SIG-M5 treated with dmso at 0.1 percent for 504 hours (cell line): ENCODE data around the gene YES1.
A peak's percentile ranks its signal among the peaks of the same experiment; 100 is the strongest.
"Not testable (repeated sequence)": the region's sequence is repeated elsewhere in the genome, so short reads cannot be mapped to it uniquely, and the experiment has no call there.

ENCODE experiments used
- DNase-seq: peaks from one replicate; lab custom pipeline; 2025; ENCODE audit not compliant: unreplicated experiment; lab: John Stamatoyannopoulos, UW

The YES1 gene

DNA sequence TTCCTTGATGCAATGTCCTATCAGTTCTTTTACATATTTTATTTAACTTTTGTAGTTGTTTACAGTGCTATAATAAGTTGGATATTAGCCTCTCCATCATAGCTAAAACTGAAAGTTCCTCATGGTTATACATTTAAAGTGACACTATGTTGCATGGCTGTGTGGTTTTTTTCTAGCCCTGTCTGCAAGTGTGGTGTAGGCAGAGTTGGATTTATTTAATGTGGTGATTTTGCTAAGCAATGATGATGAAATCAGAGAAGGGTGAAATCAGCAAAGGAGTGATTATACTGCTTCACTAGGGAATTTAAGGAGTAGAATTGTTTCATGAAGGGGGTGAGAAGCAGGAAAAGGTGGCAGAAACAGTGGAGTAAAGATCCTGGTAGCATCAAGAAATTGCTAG, 81.3 kb downstream of the YES1 start:
- DNase-seq = no peak

DNA sequence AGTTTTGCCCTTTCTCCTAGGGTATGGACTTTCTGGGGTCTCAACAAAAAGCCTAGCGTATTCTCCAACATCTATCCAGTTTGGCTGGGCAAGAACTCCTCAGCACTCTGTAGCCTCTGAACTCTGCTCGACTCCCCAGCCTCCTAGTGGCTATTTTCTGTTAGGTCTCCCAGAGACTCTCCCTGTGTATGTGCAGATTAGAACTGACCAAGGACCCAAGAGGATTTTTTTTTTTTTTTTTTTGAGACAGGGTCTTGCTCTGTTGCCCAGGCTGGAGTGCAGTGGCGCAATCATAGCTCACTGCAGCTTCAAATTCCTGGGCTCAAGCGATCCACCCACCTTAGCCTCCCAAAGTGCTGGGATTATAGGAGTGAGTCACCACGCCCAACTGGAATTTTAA, 81.9 kb downstream of the YES1 start:
- DNase-seq = not testable (repeated sequence)

DNA sequence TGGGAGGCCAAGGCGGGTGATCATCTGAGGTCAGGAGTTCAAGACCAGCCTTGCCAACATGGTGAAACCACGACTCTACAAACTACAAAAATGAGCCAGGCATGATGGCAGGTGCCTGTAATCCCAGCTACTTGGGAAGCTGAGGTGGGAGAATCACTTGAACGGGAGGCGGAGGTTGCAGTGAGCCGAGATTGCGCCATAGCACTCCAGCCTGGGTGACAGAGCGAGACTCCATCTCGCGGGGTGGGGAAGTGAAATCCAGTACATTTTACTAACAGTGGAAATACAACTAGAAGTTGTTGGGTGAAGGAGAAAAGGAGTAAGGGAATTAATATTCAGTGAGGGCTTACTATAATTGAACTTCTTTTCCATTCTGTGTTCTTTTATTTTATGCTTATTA, 86.4 kb downstream of the YES1 start:
- peak; percentile 21 for DNase-seq

DNA sequence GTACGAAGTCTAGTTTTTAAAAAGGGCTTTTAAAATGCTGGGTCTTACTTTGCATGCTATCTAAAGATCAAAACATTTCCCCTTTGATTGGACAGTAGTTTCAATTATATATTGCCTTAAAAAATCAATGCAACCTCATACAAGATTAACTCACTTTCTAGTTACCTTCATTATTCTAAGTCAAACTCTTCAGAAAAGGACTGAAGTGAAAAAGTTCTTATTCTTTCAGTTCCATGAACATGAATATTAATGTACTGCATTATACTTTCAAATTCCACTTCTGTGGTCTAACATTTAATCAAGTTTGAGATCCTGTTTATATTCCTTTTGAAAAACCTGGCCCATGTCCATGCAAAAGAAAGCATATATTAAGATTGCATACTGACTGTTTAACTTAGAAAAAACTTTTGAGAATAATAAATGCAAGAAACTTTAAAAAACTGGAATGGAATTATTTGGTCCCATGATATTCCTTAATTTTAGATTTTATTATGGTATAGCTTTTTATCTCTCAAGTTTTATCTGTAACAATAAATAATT, 88.4 kb downstream of the YES1 start:
- no peak for DNase-seq

DNA sequence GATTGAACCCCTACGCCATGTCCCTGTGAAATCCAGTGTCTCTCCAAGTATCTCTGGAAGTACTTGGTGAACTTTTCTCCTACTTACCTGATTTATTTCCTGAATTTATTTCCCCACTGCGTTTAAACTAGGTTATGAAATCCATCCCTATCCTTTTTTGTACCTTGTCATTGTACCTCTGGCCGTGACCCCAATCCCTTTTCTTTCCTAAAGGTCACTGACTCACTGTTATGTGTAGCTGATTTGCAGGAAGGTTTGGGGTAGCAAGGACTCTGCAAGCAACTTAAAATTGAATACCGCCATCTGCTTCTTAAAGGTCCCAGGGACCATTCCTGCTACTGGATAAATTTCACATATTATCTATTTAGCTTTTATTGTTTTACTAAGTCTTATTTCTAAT, 95.0 kb downstream of the YES1 start:
- DNase-seq = no peak

DNA sequence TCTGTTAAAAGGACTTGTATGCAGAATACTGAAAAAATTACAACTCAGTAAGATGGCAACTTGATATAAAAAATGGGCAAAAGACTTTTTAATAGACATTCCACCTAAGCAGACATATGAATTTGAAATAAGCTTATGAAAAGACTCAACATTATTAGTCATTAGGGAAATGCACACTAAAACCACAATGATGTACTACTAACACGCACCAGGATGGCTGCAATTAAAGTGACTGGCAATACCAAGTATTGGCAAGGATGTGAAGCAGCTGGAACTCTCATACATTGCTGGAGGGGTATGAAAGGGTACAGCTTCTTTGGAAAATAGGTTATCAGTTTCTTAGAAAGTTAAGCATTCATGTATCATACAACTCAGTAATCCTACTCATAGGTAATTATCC, 96.4 kb downstream of the YES1 start:
- no peak for DNase-seq

DNA sequence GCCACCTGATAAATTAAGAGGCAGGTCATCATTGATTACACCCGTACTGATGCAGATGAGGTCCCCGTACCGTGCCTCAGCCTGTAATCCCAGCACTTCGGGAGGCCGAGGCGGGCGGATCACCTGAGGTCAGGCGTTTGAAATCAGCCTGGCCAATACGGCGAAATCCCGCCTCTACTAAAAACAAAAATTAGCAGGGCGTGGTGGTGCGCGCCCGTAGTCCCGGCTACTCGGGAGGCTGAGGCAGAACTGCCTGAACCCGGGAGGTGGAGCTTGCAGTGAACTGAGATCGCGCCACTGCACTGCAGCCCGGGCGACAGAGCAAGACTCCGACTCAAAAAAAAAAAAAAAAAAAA, 98.9 kb downstream of the YES1 start:
- DNase-seq = no peak

DNA sequence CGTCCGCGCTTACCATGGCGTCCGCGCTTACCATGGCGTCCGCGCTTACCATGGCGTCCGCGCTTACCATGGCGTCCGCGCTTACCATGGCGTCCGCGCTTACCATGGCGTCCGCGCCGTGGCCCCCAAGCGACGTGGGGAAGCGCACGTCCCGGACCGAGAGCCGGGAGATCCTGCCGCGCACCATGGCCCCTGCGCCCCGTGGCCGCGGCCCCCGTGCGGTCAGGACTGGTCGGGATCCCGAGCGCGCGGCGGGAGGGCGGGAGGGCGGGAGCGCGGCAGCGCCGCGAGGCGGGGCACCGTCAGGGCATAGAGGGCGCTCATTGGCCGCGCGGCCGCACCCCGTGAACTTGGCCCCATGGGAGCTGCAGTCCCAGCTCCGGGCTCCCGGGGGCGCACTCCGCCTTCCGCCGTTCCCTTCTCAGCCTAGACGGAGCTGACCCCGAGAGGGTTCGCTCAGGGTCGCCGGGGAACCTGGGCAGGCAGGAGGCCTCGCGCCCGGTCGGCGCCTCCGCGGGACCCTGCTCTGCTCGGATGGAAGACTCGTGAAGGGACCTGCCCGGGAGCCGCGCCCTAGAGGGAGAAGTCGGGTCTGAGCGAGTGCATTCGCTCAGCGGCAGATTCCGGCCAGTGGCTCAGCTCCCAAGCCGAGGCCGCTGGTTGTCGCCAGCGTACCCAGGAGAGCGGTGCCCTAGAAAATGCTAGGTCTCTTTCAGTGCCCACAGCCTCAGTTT, 99.5 kb downstream of the YES1 start, which contains the start of gene ENOSF1:
TSS of gene ENOSF1 (minus strand) at position 230 of the 734 bp plus-strand sequence. CDS start at position 187, 43 bp downstream.
- peak; percentile 78 for DNase-seq

DNA sequence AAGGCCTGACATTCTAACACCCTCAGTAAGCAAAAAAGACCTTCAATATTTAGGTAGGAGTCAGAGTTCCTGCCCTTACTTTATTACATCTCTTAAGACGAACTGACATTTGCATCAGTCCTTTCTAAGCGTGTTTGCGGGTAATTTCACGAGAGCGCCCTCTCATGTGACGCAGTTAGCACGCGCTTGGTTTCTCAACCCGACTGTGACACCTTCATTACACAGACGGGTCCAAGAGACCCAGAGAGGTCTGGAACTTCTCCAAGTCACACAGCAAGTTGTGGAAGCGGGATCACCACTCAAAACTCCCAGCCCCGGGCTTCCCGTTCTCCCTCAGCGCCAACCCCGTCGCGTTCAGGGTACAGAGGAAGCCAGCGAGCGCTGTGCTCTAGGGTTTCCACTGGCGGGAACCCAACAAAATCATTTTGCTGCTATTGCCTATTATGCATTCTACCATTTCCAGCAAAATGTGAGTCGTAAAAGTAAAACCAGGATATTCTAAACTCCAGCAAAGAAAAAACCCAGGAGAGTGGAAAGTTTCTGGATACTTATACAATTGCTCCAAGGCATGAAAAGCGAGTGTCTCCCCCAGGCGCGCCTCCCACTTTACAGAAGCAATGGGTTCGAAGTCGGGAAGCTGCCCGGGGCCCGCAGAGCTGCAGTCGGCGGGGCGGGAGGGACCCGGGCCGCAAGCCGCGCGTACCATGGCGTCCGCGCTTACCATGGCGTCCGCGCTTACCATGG, 100.2 kb downstream of the YES1 start:
- peak; percentile 80 for DNase-seq

DNA sequence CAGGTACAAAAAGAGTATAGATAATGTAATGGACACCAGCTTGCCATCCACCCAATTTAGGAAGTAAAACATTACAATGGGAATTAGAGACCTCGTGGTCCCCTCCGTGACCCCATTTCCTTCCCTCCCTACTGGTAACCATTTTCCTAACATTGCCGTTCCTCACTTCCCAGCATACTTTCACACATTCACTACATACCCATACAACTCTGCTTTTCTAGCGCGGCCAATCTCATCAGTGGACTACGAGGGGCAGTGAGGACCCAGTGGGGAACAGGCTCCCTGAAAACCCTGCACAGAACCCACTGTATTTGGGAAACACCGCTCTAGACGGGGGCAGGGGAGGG, 100.8 kb downstream of the YES1 start:
- no peak for DNase-seq

DNA sequence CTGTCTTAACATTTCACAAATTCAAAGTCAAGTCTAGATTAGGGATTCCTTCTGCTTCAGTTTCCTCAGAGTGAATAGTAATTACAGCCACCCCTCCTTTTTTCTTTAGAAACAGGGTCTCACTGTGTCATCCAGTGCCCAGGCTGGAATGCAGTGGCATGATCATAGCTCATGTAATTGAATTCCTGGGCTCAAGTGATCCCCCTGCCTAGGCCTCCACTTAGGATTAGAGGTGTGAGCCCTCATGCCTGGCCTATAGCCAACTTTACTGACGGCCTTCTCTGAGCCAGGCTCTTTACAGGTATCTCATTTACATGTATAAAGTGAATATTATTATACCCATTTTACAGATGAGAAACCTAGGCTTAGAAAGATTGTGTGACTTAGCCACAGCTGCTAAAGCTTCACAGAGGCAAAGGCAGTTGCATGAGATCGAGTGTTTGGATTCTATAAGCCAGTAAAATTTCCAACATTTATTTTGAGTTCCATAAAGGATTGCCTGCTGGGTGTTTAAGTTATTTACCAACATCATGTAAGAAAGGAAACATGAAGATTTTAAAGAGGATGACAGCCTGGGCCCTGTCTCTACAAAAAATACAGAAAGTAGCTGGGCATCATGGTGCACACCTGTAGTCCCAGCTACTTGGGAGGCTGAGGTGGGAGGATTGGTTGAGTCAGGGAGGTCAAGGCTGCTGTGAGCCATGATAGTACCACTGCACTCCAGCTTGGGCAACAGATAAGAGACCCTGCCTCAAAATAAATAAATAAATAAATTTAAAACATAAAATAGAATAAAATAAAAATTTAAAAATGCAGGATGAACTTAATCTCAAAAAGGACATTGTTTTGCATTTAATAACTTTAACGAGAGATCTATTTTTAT, 101.4 kb downstream of the YES1 start:
- no peak for DNase-seq

DNA sequence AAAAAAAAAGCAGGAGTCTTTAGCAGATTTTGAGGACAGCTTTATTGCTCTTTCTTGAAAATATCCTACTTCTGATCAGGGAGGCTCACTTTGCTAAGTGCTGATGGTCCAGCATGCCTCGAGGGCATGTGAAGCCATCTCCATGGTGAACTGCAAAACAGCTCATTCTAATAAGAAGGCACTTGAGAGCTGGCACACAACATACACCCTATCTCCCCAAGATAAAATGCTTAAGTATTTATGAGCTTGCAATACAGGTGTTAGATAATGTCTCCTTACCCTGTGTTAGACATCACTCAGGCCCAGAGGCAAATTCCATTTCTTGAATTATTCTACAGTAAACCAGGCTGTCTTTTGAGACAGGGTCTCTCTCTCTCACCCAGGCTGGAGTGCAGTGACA, 102.3 kb downstream of the YES1 start:
- no peak for DNase-seq

DNA sequence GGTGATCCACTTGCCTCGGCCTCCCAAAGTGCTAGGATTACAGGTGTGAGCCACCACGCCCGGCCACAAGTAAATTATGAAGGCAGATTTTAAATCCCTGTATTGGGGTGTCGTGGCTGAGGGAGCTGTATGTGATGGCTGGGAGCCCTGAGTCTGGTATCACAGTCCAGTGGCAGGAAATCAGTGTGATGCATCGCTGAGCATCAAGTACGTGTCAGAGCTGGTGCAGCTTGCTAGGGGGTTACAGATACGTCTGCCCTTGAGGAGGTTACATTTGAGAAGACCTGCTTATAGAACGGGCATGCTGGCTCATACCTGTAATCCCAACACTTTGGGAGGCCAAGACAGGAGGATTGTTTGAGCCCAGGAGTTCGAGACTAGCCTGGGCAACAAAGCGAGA, 103.9 kb downstream of the YES1 start:
- no peak for DNase-seq

DNA sequence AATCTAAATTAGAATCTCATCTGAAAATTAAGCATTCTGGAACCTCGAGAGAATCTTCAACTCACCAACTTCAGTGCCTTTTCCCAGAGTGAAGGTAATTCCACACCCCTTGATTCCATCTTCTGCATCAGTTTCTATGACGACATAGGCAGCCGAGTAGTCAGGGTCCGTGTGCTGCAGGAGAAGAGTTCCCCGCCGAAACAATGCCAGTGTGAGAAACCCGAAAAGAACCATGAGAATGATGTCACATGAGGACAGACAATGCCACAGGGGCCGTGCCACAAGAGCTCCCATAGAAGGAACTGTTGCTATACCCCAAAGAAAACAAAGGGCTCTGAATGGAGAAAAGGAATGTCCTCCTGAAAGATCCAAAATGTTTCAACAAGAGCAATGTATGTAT, 105.6 kb downstream of the YES1 start:
- DNase-seq = no peak

DNA sequence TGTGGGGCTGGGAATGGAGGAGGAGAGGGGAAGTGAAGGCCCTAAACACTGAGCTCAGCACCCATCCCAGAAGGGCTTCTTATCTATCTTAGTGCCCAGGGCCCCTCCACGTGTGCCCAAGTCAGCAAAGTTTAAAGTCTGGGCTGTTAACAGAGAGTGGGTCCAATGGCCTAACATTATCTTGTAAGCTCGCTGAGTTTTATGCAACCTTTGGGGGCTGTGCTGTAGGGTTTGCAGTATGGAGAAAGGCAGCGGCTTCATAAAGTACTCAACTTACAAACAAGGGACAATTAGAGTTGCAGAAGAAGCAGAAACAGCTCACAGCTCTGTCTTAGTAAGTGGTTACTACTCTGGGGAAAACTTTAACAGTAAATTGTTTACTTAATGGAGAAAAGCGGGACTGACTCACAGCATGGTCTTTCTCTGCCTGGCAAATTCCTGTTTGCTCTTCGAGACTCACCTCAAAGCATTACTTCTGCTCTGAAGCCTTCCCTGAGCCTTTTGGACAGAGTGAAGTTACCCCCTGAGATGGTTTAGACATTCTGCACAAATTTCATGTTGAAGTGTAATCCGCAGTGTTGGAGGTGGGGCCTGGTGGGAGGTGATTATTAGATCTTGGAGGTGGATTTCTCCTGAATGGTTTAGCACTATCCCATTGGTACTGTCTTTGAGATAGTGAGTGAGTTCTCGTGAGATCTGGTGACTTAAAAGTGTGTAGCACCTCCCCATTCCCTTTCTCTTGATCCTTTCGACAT, 108.7 kb downstream of the YES1 start:
- no peak for DNase-seq

DNA sequence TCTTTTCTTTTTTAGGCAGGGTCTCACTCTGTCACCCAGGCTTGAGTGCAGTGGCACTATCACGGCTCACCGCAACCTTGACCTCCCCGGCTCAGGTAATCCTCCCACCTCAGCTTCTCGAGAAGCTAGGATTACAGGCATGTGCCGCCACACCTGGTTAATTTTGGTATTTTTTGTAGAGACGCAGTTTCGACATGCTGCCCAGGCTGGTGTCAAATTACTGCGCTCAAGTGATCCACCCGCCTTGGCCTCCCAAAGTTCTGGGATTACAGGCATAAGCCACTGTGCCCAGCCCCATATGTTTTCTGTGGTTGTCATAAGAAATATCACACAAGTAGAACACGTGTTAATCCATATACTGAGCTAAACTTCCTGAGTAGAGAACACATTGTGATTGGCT, 114.2 kb downstream of the YES1 start:
- no peak for DNase-seq

DNA sequence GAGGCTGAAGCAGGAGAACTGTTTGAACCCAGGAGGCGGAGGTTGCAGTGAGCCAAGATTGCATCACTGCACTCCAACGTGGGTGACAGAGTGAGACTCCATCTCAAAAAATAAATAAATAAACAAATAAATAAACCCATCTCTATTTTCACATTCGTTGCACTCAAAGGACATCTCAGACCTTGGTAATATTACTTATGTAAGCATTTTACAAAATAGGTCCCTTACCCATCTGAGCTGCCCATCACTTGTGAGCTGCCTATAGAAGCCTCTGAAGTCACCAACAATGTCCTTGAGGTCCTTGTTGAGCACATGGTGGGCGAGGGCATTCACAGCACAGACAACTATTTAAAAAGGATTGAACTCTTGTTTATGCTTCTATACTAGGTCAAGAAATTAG, 115.0 kb downstream of the YES1 start:
- DNase-seq = no peak

DNA sequence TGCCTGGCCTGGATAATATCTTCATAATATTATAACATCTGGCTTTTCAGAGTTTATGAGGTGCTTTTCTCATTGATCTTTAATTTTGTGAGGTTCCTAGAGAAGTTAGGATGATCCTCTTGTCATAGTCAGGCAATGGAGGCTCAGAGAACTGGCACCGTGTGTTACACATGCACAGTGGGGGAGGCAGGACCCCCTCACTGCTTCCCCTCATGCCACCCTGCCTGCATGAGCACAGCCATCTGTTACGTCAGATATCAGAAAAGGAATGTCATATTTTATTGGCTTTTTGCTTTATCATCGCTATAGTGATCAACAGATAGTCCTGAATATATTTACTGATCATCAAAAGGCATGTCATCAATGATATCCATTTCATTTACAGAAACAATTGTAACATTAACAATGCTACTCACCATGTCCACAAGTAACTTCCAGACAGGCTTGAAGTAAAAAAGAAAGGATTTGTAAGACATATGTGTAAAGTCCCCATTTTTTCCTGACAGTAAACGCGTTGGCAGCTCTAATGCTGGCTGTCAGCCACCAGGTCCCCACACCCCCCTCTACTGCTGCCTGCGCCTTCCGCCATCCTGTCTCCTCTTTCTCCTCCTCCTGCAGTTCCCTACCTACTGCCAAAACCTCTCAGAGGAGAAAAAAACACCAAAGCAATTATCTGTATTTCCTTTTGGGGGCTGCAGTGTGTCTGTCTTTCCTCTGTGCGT, 118.4 kb downstream of the YES1 start:
- DNase-seq = no peak

DNA sequence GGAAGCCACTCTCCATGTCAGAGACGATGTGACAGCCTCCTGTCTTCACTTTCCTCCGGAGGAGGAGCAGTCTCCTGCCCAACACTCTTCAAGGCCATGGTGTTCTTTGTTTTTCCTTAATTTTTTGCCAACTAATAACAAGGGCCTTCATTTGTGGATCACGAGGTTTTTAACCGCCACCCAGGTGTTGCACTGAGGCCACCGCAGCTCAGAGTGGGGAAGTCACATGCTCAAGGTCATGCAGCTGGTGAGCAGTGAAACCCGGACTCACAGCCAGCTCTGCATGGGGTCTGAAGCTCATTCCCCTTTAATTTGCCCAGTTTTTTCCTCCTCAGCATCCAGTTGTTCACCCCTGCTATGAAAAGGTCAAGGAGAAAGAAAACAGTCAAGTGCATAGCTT, 119.2 kb downstream of the YES1 start:
- no peak for DNase-seq

DNA sequence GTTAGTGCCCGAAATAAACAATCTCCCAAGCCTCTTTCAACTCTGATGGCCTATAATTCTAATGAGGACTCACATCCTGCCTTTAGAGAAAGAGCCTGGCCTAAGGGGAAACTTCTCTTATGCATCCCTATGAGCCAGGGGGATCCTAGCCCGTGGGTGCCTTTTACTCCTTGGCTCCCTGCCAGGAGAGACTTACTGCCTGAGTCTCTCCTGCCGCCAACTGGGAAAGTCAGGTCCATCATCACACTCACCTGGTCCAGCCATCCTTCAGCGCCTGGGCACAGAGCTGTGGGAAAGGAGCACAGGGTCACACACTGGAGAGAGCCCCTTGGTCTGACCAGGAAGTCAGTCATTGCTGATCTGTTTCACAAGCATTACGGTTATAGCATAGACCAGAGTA, 123.7 kb downstream of the YES1 start:
- DNase-seq = no peak
